Fibroblast of lung (primary cell): ENCODE measurements around the gene RMND5B. TPM values are rescaled to one million over a fixed set of nuclear protein-coding genes. Genes with fewer than 3 reads are reported as not detected.
A peak's percentile ranks its signal among the peaks of the same experiment; 100 is the strongest.

Source experiments
- DNase-seq, 2 donors: peaks; one replicate each; pipeline versions ENCODE4 v3.0.0 to v3.0.0-alpha.2; 2010; ENCODE audit warnings: low read depth in 2 of 2
- H2AFZ ChIP-seq: 2 replicates; pipeline ENCODE4 v1.5.1; 2012; ENCODE audit warnings: low read length, control low read depth, inconsistent platforms
- H3K27ac ChIP-seq: 2 replicates; pipeline ENCODE4 v1.5.1; 2011; ENCODE audit warnings: low read length, control low read depth; ENCODE audit not compliant: insufficient read depth
- H3K27me3 ChIP-seq: 2 replicates; pipeline ENCODE4 v1.5.1; 2011; ENCODE audit warnings: mild to moderate bottlenecking, low read length; ENCODE audit not compliant: control insufficient read depth, insufficient read depth
- H3K36me3 ChIP-seq: 2 replicates; pipeline ENCODE4 v1.5.1; 2011; ENCODE audit warnings: low read length; ENCODE audit not compliant: control insufficient read depth, insufficient read depth
- H3K4me1 ChIP-seq: 2 replicates; pipeline ENCODE4 v1.5.1; 2011; ENCODE audit warnings: low read length; ENCODE audit not compliant: control insufficient read depth, insufficient read depth; ENCODE audit errors: extremely low read depth
- H3K4me2 ChIP-seq: 2 replicates; pipeline ENCODE4 v1.5.1; 2011; ENCODE audit warnings: low read length, control low read depth; ENCODE audit not compliant: insufficient read depth; ENCODE audit errors: extremely low read depth
- H3K4me3 ChIP-seq, 4 experiments: fragments of 200-600 bp in 1 of 4; sonication (generic) in 1 of 4; replicated peaks in 1 of 4; 2 replicates each; pipeline ENCODE4 v1.5.1; 2011 to 2016; ENCODE audit warnings: low read length in 4 of 4, low read depth in 3 of 4, mild to moderate bottlenecking in 3 of 4, control low read depth in 2 of 4, inconsistent platforms in 1 of 4, mixed read lengths in 1 of 4; ENCODE audit not compliant: insufficient read depth in 1 of 4; ENCODE audit errors: control extremely low read depth in 1 of 4
- H3K79me2 ChIP-seq: 2 replicates; pipeline ENCODE4 v1.5.1; 2012; ENCODE audit warnings: mild to moderate bottlenecking, low read length, inconsistent platforms; ENCODE audit not compliant: control insufficient read depth, insufficient read depth
- H3K9ac ChIP-seq: 2 replicates; pipeline ENCODE4 v1.5.1; 2011; ENCODE audit warnings: mild to moderate bottlenecking, low read length, control low read depth; ENCODE audit not compliant: insufficient read depth
- H3K9me3 ChIP-seq: 2 replicates; pipeline ENCODE4 v1.5.1; 2012; ENCODE audit warnings: low read depth, low read length; ENCODE audit not compliant: control insufficient read depth, insufficient read depth
- H4K20me1 ChIP-seq: 2 replicates; pipeline ENCODE4 v1.5.1; 2011; ENCODE audit warnings: low read length; ENCODE audit not compliant: control insufficient read depth, insufficient read depth; ENCODE audit errors: extremely low read depth
- EZH2 ChIP-seq: IDR thresholded peaks from 2 replicates; pipeline ENCODE4 v1.5.1; 2012; ENCODE audit warnings: low read length, control low read depth, mild to moderate bottlenecking; ENCODE audit errors: missing control alignments
- polyA plus RNA-seq, 2 donors: library from polyadenylated mRNA; depleted of rRNA in 1 of 2; stranded (reverse) in 1 of 2; unstranded in 1 of 2; fragments of >200 nt; gene quantifications; 2 replicates each; pipeline ENCODE4 v1.2.1, GENCODE V29; 2011 to 2012; ENCODE audit warnings: missing spikeins in 1 of 2
- total RNA-seq: library from RNA; depleted of rRNA; stranded (reverse); fragments of >200 nt; gene quantifications from 2 replicates; pipeline ENCODE4 v1.2.1, GENCODE V29; 2014
- TF ChIP-seq, protein P1 (sequence below), 2 donors: IDR thresholded peaks in 1 of 2; conservative IDR thresholded peaks in 1 of 2; 1 replicate in 1 of 2; 2 replicates in 1 of 2; pipeline ENCODE4 v1.5.1; 2011 to 2012; ENCODE audit warnings: low read length in 2 of 2, control low read depth in 1 of 2, inconsistent platforms in 1 of 2, low read depth in 1 of 2, mild to moderate bottlenecking in 1 of 2

RMND5B gene
- total and polyA plus RNA-seq, 2 donors (not counting 1 experiment from before 2014, with no cell fraction given): 22.3 to 22.5 TPM

DNA sequence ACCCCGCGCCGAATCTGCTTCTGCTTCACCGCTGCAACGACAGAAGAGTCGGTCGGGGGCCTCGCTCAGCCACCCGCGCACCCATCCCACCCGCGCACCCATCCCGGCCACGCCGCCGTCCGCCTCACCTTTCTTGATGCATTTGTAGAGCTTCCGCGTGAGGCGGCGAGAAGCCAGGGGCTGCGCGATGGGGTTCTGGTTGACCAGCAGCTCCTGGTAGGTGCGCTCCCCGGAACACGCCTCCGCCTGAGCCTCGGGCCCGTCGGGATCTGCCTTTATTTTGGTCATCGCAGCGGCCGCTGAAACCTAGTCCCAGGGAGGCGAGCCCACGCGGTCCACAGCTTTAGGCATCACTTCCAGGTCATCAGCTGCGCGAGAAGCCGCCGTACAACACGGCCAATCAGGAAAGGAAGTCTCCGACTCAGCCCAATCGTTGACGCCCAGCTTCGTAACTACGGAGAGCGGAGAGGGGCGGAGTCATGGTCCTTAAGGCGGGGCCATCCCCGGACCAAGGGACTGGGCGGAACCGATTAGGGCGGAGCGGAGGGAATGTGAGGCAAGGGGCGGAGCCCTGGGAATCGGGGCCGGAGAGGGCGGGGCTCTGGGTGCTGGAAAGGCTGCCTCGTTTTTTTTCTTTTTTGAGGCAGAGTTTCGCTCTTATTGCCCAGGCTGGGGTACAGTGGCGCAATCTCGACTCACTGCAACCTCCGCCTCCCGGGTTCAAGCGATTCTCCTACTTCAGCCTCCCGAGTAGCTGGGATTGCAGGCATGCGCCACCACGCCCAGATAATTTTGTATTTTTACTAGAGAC, 22.9 kb downstream of the RMND5B start, which contains the start of gene NHP2:
Gene NHP2 (minus strand): TSS at position 356 of the 811 bp plus-strand sequence. CDS start 68 bp downstream, at position 288.
- Histone ChIP-seq H3K9me3 (no peaks in the 10 kb centered on the region), H4K20me1 (no peaks in the 10 kb centered on the region)

GRCh38 chr5:178155065-178155464, 24.3 kb downstream of the RMND5B start:
- Histone ChIP-seq H3K27ac (no peak overlapping the region), H3K4me3 (no peak overlapping the region), H3K79me2 (peaks cover 7% of the 10 kb centered on the region), H4K20me1 (no peaks in the 10 kb centered on the region), H3K36me3 (peaks cover 4% of the 10 kb centered on the region), H2AFZ (no peak overlapping the region), H3K4me2 (no peak overlapping the region), H3K9ac (no peak overlapping the region), H3K4me1 (no peaks in the 10 kb centered on the region), H3K27me3 (no peaks in the 10 kb centered on the region), H3K9me3 (no peaks in the 10 kb centered on the region)
- no peak for DNase-seq
- TF ChIP-seq EZH2: no peak
- TF ChIP-seq, protein P1, sequence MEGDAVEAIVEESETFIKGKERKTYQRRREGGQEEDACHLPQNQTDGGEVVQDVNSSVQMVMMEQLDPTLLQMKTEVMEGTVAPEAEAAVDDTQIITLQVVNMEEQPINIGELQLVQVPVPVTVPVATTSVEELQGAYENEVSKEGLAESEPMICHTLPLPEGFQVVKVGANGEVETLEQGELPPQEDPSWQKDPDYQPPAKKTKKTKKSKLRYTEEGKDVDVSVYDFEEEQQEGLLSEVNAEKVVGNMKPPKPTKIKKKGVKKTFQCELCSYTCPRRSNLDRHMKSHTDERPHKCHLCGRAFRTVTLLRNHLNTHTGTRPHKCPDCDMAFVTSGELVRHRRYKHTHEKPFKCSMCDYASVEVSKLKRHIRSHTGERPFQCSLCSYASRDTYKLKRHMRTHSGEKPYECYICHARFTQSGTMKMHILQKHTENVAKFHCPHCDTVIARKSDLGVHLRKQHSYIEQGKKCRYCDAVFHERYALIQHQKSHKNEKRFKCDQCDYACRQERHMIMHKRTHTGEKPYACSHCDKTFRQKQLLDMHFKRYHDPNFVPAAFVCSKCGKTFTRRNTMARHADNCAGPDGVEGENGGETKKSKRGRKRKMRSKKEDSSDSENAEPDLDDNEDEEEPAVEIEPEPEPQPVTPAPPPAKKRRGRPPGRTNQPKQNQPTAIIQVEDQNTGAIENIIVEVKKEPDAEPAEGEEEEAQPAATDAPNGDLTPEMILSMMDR (conservative IDR thresholded peaks at IDR 0.05 in 1 of 2, IDR thresholded peaks at IDR 0.05 in 1 of 2; ENCODE audit: low read depth in 1 of 2, low read length in 2 of 2): no peak

More for the DNA sequence above, 22.9 kb downstream of the RMND5B start, which contains the start of gene NHP2:
- Histone ChIP-seq H3K4me2 (peak within 1 kb of the TSS; percentile 96), H3K9ac (peak within 1 kb of the TSS; percentile 83), H3K4me1 (no peaks in the 10 kb centered on the region), H2AFZ (peak within 1 kb of the TSS; percentile 72), H3K79me2 (peaks cover 7% of the 10 kb centered on the region), H3K27ac (peak within 1 kb of the TSS; percentile 73), H3K27me3 (no peaks in the 10 kb centered on the region), H3K36me3 (peaks cover 4% of the 10 kb centered on the region), H3K4me3 (peak within 1 kb of the TSS; percentile 77 to 100 (median 88))
- TF ChIP-seq EZH2: no peak
- TF ChIP-seq, protein P1 (conservative IDR thresholded peaks at IDR 0.05 in 1 of 2, IDR thresholded peaks at IDR 0.05 in 1 of 2; ENCODE audit: low read depth in 1 of 2, low read length in 2 of 2): no peak
- DNase-seq: peak; percentile 98 to 99

- H2AFZ ChIP-seq: no peak overlapping the region
- no peak for TF ChIP-seq EZH2
- TF ChIP-seq, protein P1 (conservative IDR thresholded peaks at IDR 0.05 in 1 of 2, IDR thresholded peaks at IDR 0.05 in 1 of 2; ENCODE audit: low read depth in 1 of 2, low read length in 2 of 2): no peak
- H4K20me1 ChIP-seq: no peaks in the 10 kb centered on the region
- no peaks in the 10 kb centered on the region for H3K9me3 ChIP-seq
- no peaks in the 10 kb centered on the region for H3K36me3 ChIP-seq
- no peak overlapping the region for H3K9ac ChIP-seq
- H3K4me2 ChIP-seq: no peak overlapping the region
- no peak overlapping the region for H3K4me3 ChIP-seq
- no peak overlapping the region for H3K27ac ChIP-seq
- H3K4me1 ChIP-seq: no peaks in the 10 kb centered on the region
- no peaks in the 10 kb centered on the region for H3K79me2 ChIP-seq
- DNase-seq: no peak
- H3K27me3 ChIP-seq: peaks cover 2% of the 10 kb centered on the region
Measured at GRCh38 chr5:178160176-178160575, 29.4 kb downstream of the RMND5B start.
